COR-L47 (cell line): ENCODE measurements around the gene ATG101.
A peak's percentile ranks its signal among the peaks of the same experiment; 100 is the strongest.

Experiments
- DNase-seq: peaks from one replicate; lab custom pipeline; 2025; lab: John Stamatoyannopoulos, UW

Gene ATG101

GRCh38 chr12:52069327-52070184, at the start of gene ATG101:
TSS of gene ATG101 (plus strand) at chr12:52069978. CDS start at chr12:52073651, 3,673 bp downstream.
- DNase-seq = peak; percentile 89

GRCh38 chr12:52020539-52021336, 49.0 kb upstream of the ATG101 start:
- DNase-seq = peak; percentile 58

DNA sequence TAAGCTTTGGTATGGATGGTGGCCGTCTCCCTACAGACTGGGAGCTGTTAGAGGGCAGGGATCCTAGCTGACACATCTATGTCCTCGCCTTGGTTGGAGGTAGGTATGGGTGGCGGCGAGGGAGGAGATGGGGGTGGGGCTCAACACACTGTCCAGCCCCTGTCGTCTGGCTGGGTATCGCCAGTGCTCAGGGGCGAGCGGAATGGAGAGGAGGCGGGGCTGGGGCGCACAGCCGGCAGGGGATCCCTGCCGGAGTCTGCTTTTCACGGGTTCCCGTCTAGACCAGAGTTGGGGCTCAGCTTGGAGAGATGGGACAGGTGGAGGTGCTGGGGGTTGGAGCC, 47.0 kb upstream of the ATG101 start:
- DNase-seq = no peak

DNA sequence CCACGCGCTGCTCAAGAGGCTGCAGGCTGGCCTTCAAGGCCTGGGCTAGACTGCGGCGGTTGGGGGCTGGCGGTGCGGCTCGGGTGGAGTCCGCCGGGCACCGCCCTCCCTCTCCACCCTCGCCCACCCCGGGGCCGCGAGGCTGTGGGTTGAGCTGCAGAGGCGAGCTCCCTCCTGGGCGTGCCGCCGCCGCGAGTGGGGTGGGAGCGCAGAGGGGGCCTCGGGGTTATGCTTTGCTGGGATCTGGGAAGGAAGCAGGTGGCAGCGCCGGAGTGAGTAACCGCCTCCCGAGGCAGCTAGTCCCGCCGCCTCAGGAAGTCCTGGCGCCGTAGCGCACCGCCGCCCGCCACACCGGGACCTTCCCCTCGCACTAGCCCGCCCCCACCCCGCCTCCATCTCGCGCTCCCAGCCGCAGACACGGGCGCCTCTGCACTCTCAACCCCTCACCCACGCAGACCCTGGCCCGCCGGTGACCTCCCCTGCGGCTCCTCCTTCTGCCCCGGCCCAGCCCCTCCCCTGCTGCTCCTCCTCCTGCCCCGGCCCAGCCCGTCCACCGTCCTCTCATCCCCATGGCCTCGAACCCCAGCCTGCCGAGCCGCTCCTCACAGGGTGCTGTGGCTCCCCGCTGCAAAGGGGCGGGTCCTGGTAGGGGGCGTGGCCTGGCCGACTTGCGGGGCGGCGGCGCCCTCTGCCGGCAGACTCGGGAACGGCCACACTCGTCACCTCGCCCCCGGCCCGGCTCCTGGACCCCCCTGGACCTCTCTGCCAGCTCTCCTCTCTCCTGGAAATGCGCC, 46.4 kb upstream of the ATG101 start:
- DNase-seq = peak; percentile 76

- no peak for DNase-seq
Observed at GRCh38 chr12:52023976-52024688, 45.6 kb upstream of the ATG101 start.

DNA sequence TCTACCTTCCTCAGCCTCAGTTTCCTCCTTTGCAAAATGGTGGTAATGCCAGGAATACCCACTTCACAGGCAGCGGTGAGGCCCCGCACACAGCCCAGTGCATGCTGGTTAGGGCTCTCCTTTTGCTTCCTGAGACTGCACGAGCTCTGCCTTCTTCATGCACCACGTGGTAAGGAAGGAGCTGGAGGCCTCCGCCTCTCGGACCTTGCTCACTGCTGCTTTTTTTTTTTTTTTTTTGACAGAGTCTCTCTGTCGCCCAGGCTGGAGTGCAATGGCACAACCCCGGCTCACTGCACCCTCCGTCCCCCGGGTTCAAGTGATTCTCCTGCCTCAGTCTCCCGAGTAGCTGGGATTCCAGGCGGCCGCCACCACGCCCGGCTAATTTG, 44.9 kb upstream of the ATG101 start:
- no peak for DNase-seq

DNA sequence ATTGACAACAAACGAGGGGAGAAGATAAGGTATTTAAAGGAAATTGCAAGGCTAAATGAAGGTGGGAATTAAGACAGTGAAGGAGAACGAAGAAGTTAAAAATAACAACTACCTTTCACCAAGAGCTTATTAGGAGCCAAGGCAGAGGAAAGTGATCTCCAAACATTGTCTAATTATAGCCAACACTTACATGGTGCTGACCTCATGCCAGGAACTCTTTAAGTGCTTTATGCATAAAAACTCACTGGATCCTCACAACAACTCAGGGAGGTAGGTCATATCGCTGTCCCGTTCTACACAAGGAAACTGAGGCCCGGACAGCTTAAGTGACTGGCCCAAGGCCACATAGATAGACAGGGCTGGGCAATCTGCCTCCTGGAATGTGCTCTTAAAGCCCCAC, 43.5 kb upstream of the ATG101 start:
- DNase-seq = no peak

- no peak for DNase-seq
Observed at GRCh38 chr12:52027085-52027843, 42.5 kb upstream of the ATG101 start.

DNA sequence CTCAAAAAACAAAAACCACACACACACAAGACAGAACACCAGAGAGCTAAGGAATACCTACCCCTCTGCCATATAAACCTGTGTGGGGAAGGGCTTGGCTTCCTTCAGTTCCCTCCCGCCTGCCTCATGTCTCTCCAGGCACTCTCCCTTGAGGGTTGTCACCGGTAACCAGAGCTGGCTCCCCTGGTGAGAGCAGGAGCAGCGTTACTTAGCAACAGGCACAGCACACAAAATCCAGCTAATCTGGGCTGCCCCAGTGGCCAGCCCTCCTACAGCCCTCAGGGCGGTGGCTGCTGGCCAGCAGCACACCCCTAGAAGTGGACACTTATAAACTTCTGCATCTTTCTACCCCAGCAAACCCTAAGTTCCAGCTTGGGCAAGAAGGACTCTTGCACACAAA, 40.1 kb upstream of the ATG101 start:
- DNase-seq = peak; percentile 93

- peak; percentile 8 for DNase-seq
Observed at GRCh38 chr12:52032446-52032803, 37.4 kb upstream of the ATG101 start.

DNA sequence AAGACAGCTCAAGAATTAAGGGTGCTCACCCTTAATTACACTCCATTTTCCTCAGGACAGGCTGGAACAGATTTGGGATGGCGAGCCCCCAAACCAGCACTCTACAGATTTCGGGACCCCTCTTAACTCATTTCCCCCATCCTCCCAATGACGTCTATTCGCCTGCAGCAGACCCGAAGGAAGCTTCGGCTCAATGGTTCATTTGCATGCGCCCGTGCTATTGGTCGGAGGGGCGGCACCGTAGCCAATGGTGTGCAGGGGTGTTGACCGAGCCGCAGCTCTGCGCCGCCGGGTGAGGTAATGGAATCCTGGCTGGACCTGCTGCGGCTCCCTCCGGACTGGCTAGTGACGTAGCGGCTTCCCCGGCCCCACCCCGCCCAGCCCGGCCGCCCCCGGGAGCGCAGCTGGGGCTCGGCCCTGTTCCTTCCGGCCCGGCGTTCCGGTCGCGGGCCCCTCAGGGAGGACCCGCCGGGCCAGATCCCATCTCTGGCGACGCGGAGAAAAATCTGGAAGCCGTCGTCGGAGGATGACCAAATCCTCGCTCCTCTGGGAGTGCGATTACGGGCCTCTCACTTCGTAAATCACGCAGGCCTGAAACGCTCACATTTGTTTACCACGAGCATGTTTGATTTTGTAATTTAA, 36.9 kb upstream of the ATG101 start:
- peak; percentile 96 for DNase-seq

GRCh38 chr12:52033446-52034140, 36.2 kb upstream of the ATG101 start:
- DNase-seq = no peak

- DNase-seq = no peak
Observed at GRCh38 chr12:52035190-52035589, 34.6 kb upstream of the ATG101 start.

DNA sequence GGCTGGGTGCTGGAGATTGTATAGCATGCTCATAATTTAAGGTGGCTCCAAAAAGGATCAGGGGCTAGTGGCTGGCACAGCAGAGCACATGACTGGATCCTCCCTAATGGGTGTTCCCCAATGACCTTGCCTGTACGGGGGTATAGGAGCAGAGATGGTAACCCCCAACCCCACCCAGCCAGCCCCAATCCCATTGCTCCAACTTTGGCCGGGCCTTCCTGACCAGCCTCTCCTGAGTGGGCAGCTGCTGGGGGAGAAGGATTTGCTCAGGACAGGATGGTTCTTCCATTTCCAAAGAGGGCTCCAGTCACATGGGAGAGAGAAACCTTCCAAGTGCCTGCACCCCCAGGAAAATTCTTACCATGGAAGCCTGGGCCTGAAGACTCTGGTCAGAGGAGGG, 33.9 kb upstream of the ATG101 start:
- DNase-seq = no peak

DNA sequence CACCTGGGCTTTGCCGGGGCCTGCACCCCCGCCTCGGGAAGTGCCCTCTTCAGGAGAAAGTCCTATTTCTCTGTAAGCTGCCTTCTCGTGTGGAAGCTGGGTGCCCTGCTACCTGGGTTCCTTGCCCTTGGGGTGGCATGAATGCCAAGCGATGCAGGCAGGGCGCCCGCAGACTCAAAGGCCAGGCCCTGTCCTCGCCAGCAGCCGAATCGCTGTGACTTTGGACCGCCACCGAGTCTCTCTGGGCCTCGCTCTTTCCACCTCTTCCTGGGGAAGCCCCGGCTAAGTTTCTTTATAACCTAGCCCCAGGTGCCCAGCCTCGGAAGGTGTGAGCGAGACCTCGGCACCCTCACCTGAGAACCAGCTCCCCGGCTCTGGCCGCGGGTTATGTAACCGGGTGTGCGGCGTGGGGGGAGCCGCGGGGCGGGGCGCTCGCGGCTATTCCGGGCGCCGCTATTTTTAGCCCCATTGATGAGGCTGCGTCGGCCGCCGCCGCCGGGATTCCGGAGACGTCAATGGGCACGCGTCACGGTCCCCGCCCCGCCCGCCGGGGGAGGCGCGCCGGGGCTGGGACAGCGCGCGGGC, 33.1 kb upstream of the ATG101 start:
- peak; percentile 67 for DNase-seq

- peak; percentile 15 for DNase-seq
Observed at GRCh38 chr12:52037248-52037861, 32.4 kb upstream of the ATG101 start.

DNA sequence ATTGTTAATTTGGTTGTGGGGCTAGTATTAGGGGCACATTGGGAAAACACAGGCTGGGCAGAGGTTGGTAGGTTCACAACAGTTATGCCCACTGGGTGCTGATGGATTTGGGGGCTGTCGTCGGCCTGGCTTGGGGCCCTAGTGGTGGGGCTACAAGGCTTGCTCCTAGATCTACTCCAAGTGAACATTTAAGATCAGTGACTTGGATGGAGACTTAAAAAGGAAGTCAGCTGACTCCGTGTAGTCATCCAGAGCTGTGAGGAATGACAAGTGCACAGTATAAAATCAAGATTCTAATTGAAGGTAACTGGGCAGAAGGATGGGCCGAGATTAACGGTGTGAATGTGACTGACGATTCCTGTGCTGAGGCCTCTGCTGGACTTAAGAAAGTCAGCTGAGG, 31.3 kb upstream of the ATG101 start:
- DNase-seq = no peak

DNA sequence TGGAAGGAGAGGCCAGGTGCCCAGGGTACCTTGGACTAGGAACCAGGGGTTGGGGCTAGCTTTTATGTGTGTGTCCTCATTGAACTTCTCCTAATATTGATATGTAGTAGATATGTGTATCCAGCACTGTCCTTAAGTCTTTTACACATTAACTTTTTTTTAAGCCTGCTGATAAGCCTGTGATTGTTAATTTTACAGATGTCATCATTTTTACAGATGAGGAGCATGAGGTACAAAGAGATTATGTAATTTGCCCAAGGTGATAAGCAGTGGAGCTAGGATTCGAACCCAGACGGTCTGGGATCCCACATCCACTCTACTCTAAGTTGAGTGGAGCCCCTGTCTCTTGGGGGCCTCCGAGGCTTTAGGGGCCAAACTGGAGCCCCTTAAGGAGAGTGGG, 28.7 kb upstream of the ATG101 start:
- DNase-seq = no peak

GRCh38 chr12:52041695-52042123, 28.1 kb upstream of the ATG101 start:
- no peak for DNase-seq
